ENCODE measurements around the gene ZNF469. TPM values are rescaled to one million over a fixed set of nuclear protein-coding genes. Genes with fewer than 3 reads are reported as not detected.

ZNF469 gene
- total RNA-seq, 1 experiment from 2014 or later, result 3.2 TPM

GRCh38 chr16:88393571-88393970, 10.8 kb downstream of the ZNF469 start:
- TF ChIP-seq EMX1 (CRISPR knock-in tag; IDR thresholded peaks at IDR 0.05) (no peak), ESRRA (CRISPR knock-in tag; IDR thresholded peaks at IDR 0.05; ENCODE audit: borderline replicate concordance) (no peak), AFF4 (CRISPR knock-in tag; IDR thresholded peaks at IDR 0.05; ENCODE audit: borderline replicate concordance) (no peak), KAT7 (CRISPR knock-in tag; IDR thresholded peaks at IDR 0.05; ENCODE audit: borderline replicate concordance) (no peak), FOXJ3 (CRISPR knock-in tag; IDR thresholded peaks at IDR 0.05; ENCODE audit: borderline replicate concordance) (no peak), ZNF263 (CRISPR knock-in tag; IDR thresholded peaks at IDR 0.05; ENCODE audit: low read depth) (no peak), PRRX2 (CRISPR knock-in tag; IDR thresholded peaks at IDR 0.05) (no peak), MYBL2 (CRISPR knock-in tag; IDR thresholded peaks at IDR 0.05) (no peak), ZNF138 (CRISPR knock-in tag; conservative IDR thresholded peaks at IDR 0.05) (no peak), NR1H2 (CRISPR knock-in tag; IDR thresholded peaks at IDR 0.05) (no peak), ZNF423 (CRISPR knock-in tag; IDR thresholded peaks at IDR 0.05) (no peak), USF1 (CRISPR knock-in tag; IDR thresholded peaks at IDR 0.05) (no peak), JAZF1 (CRISPR knock-in tag; IDR thresholded peaks at IDR 0.05) (no peak), CTCF (IDR thresholded peaks at IDR 0.05) (no peak), ZNF232 (CRISPR knock-in tag; IDR thresholded peaks at IDR 0.05) (no peak)
- Mint-ChIP-seq H3K27ac (no peak overlapping the region), H3K4me3 (no peak overlapping the region), H3K36me3 (0 out of 2 replicates have a peak, but pooled peaks cover 3% of the 10 kb centered on the region), H3K9me3 (peaks cover 14% of the 10 kb centered on the region), H3K27me3 (ENCODE audit: low read depth) (no peaks in the 10 kb centered on the region; the same call in 1 of the 2 replicates), H3K4me1 (no peaks in the 10 kb centered on the region)
- ChIA-PET CTCF (interaction anchor here (3.6 kb wide), 1 partner anchor 44 kb away, joined by 11 read pairs; no protein-coding TSS in a partner anchor), POLR2A (no interaction called here)
- no peak for DNase-seq (ENCODE audit: low spot score)
- no peak for ATAC-seq

- Mint-ChIP-seq H3K36me3 (0 out of 2 replicates have a peak, but pooled peaks cover 3% of the 10 kb centered on the region), H3K27ac (no peak overlapping the region), H3K9me3 (peaks cover 16% of the 10 kb centered on the region), H3K27me3 (ENCODE audit: low read depth) (no peaks in the 10 kb centered on the region; the same call in 1 of the 2 replicates), H3K4me3 (no peak overlapping the region), H3K4me1 (no peaks in the 10 kb centered on the region)
- ChIA-PET POLR2A (no interaction called here), CTCF (no interaction called here)
- DNase-seq (ENCODE audit: low spot score) (no peak), ATAC-seq (no peak)
- TF ChIP-seq ZNF121 (CRISPR knock-in tag; IDR thresholded peaks at IDR 0.05), result no peak
- TF ChIP-seq ETV6 (CRISPR knock-in tag; IDR thresholded peaks at IDR 0.05), result no peak
- TF ChIP-seq ZMAT4 (CRISPR knock-in tag; IDR thresholded peaks at IDR 0.05), result no peak
- TF ChIP-seq AFF4 (CRISPR knock-in tag; IDR thresholded peaks at IDR 0.05; ENCODE audit: borderline replicate concordance), result no peak
- TF ChIP-seq ATF2 (CRISPR knock-in tag; IDR thresholded peaks at IDR 0.05; ENCODE audit: borderline replicate concordance, low read depth), result no peak
- TF ChIP-seq ZNF281 (CRISPR knock-in tag; IDR thresholded peaks at IDR 0.05), result no peak
- TF ChIP-seq FOXK1 (CRISPR knock-in tag; IDR thresholded peaks at IDR 0.05), result no peak
Measured at GRCh38 chr16:88394426-88394825, 11.7 kb downstream of the ZNF469 start.

Measured in WTC11 (cell line).